Mucosa of rectum (tissue), 2 donors: Measurements from ENCODE around the gene ECT2L.

Experiments
- H3K27ac ChIP-seq, 2 donors: one replicate each; pipeline ENCODE4 v1.7.0; 2013; ENCODE audit warnings: inconsistent platforms in 2 of 2, low read depth in 2 of 2, low read length in 2 of 2
- H3K27me3 ChIP-seq, 2 donors: one replicate each; pipeline ENCODE4 v1.7.0; 2013; ENCODE audit warnings: low read length in 2 of 2; ENCODE audit not compliant: control insufficient read depth in 2 of 2, insufficient read depth in 2 of 2
- H3K36me3 ChIP-seq, 2 donors: one replicate each; pipeline ENCODE4 v1.7.0; 2013; ENCODE audit warnings: low read length in 2 of 2; ENCODE audit not compliant: control insufficient read depth in 2 of 2, insufficient read depth in 2 of 2
- H3K4me1 ChIP-seq, 2 donors: one replicate each; pipeline ENCODE4 v1.7.0; 2013; ENCODE audit warnings: low read length in 2 of 2, mild to moderate bottlenecking in 1 of 2; ENCODE audit not compliant: control insufficient read depth in 2 of 2, insufficient read depth in 2 of 2
- H3K4me3 ChIP-seq, 2 donors: one replicate each; pipeline ENCODE4 v1.7.0; 2013; ENCODE audit warnings: low read length in 2 of 2
- H3K9ac ChIP-seq, 2 donors: one replicate each; pipeline ENCODE4 v1.7.0; 2013; ENCODE audit warnings: low read length in 2 of 2, low read depth in 1 of 2, mild to moderate bottlenecking in 1 of 2
- H3K9me3 ChIP-seq, 2 donors: one replicate each; pipeline ENCODE4 v1.7.0; 2013; ENCODE audit warnings: low read length in 2 of 2; ENCODE audit not compliant: control insufficient read depth in 2 of 2
- donor health status: healthy.
- donor health status: Normal muscosa, but diverticular disease.

The ECT2L gene

GRCh38 chr6:138856654-138857053 lies 60.8 kb downstream of the ECT2L start:
- no peaks in the 10 kb centered on the region for H3K36me3 ChIP-seq
- no peak overlapping the region for H3K9ac ChIP-seq
- H3K9me3 ChIP-seq = no peaks in the 10 kb centered on the region
- no peaks in the 10 kb centered on the region for H3K27me3 ChIP-seq
- H3K4me1 ChIP-seq = no peaks in the 10 kb centered on the region
- H3K4me3 ChIP-seq = no peak overlapping the region
- no peak overlapping the region for H3K27ac ChIP-seq

- Histone ChIP-seq H3K4me1 (no peaks in the 10 kb centered on the region), H3K9me3 (no peaks in the 10 kb centered on the region), H3K36me3 (no peaks in the 10 kb centered on the region), H3K4me3 (no peak overlapping the region), H3K27me3 (no peaks in the 10 kb centered on the region), H3K9ac (no peak overlapping the region), H3K27ac (no peak overlapping the region)
These were observed 61.9 kb downstream of the ECT2L start for GRCh38 chr6:138857775-138858174.

- Histone ChIP-seq H3K9ac (no peak overlapping the region), H3K4me3 (no peak overlapping the region), H3K4me1 (no peaks in the 10 kb centered on the region), H3K36me3 (no peaks in the 10 kb centered on the region), H3K27me3 (no peaks in the 10 kb centered on the region), H3K27ac (no peak overlapping the region), H3K9me3 (no peaks in the 10 kb centered on the region)
These were observed 66.6 kb downstream of the ECT2L start for GRCh38 chr6:138862456-138862855.

- H3K27ac ChIP-seq = no peak overlapping the region
- H3K36me3 ChIP-seq = no peaks in the 10 kb centered on the region
- no peaks in the 10 kb centered on the region for H3K27me3 ChIP-seq
- no peak overlapping the region for H3K4me3 ChIP-seq
- no peaks in the 10 kb centered on the region for H3K4me1 ChIP-seq
- no peak overlapping the region for H3K9ac ChIP-seq
- H3K9me3 ChIP-seq = no peaks in the 10 kb centered on the region
These were observed 67.4 kb downstream of the ECT2L start for GRCh38 chr6:138863321-138863720.

GRCh38 chr6:138864343-138864890 lies 68.5 kb downstream of the ECT2L start:
- H3K9me3 ChIP-seq = no peaks in the 10 kb centered on the region
- H3K36me3 ChIP-seq = no peaks in the 10 kb centered on the region
- no peaks in the 10 kb centered on the region for H3K27me3 ChIP-seq

GRCh38 chr6:138865480-138866109 lies 69.7 kb downstream of the ECT2L start:
- no peak overlapping the region for H3K9ac ChIP-seq
- no peaks in the 10 kb centered on the region for H3K36me3 ChIP-seq
- no peaks in the 10 kb centered on the region for H3K27me3 ChIP-seq
- H3K27ac ChIP-seq = no peak overlapping the region
- no peaks in the 10 kb centered on the region for H3K4me1 ChIP-seq
- no peaks in the 10 kb centered on the region for H3K9me3 ChIP-seq
- H3K4me3 ChIP-seq = no peak overlapping the region

More at GRCh38 chr6:138864343-138864890, 68.5 kb downstream of the ECT2L start:
- Histone ChIP-seq H3K9ac (no peak overlapping the region), H3K4me1 (no peaks in the 10 kb centered on the region), H3K27ac (no peak overlapping the region), H3K4me3 (no peak overlapping the region)

GRCh38 chr6:138868181-138868580 lies 72.3 kb downstream of the ECT2L start:
- Histone ChIP-seq H3K9me3 (no peaks in the 10 kb centered on the region), H3K9ac (no peak overlapping the region), H3K27me3 (no peaks in the 10 kb centered on the region), H3K4me3 (no peak overlapping the region), H3K27ac (no peak overlapping the region), H3K36me3 (no peaks in the 10 kb centered on the region), H3K4me1 (no peaks in the 10 kb centered on the region)

- H3K27me3 ChIP-seq = no peaks in the 10 kb centered on the region
- no peak overlapping the region for H3K9ac ChIP-seq
- H3K27ac ChIP-seq = no peak overlapping the region
- H3K36me3 ChIP-seq = no peaks in the 10 kb centered on the region
- no peaks in the 10 kb centered on the region for H3K9me3 ChIP-seq
- H3K4me3 ChIP-seq = no peak overlapping the region
- no peaks in the 10 kb centered on the region for H3K4me1 ChIP-seq
These were observed 73.5 kb downstream of the ECT2L start for GRCh38 chr6:138869398-138869797.

- Histone ChIP-seq H3K36me3 (no peaks in the 10 kb centered on the region), H3K4me3 (no peak overlapping the region), H3K9ac (no peak overlapping the region), H3K27me3 (no peaks in the 10 kb centered on the region), H3K4me1 (no peaks in the 10 kb centered on the region), H3K27ac (no peak overlapping the region), H3K9me3 (no peaks in the 10 kb centered on the region)
These were observed 77.3 kb downstream of the ECT2L start for GRCh38 chr6:138873191-138873590.

GRCh38 chr6:138882369-138883017 lies 86.6 kb downstream of the ECT2L start:
- no peaks in the 10 kb centered on the region for H3K36me3 ChIP-seq
- H3K9me3 ChIP-seq = no peaks in the 10 kb centered on the region
- no peak overlapping the region for H3K9ac ChIP-seq
- no peak overlapping the region for H3K27ac ChIP-seq
- H3K4me1 ChIP-seq = no peaks in the 10 kb centered on the region
- no peaks in the 10 kb centered on the region for H3K27me3 ChIP-seq
- no peak overlapping the region for H3K4me3 ChIP-seq
